ENCODE data around the gene IFNA16.
"Not testable (repeated sequence)": the region's sequence is repeated elsewhere in the genome, so short reads cannot be mapped to it uniquely, and the experiment has no call there.

The IFNA16 gene

GRCh38 chr9:21194867-21195776 lies 22.0 kb downstream of the IFNA16 start:
- peak; percentile 15 for DNase-seq

- DNase-seq: not testable (repeated sequence)
Observed at GRCh38 chr9:21187487-21187886, 29.6 kb downstream of the IFNA16 start, which contains the start of gene IFNA4. Gene IFNA4, minus strand, starts transcription at chr9:21187587. Its CDS starts 56 bp downstream, at chr9:21187531.

GRCh38 chr9:21182810-21183736 lies 34.0 kb downstream of the IFNA16 start:
- peak; percentile 2 for DNase-seq

GRCh38 chr9:21174671-21175070 lies 42.4 kb downstream of the IFNA16 start:
- DNase-seq: no peak

GRCh38 chr9:21172156-21172555 lies 45.0 kb downstream of the IFNA16 start:
- DNase-seq: no peak

- no peak for DNase-seq
Observed at GRCh38 chr9:21171351-21171750, 45.8 kb downstream of the IFNA16 start.

- DNase-seq: not testable (repeated sequence)
Observed at GRCh38 chr9:21166560-21166959, 50.6 kb downstream of the IFNA16 start, which contains the start of gene IFNA21. Gene IFNA21, minus strand, starts transcription at chr9:21166660. Its CDS starts 48 bp downstream, at chr9:21166612.
